Astrocyte of the cerebellum (primary cell): ENCODE results near the gene PSMB3.
A peak's percentile ranks its signal among the peaks of the same experiment; 100 is the strongest.

Experiments
- DNase-seq: peaks from one replicate; pipeline ENCODE4 v3.0.0-alpha.2; 2011; ENCODE audit warnings: low read depth
- H3K4me3 ChIP-seq: 2 replicates; pipeline ENCODE4 v1.5.1; 2011; ENCODE audit warnings: mild to moderate bottlenecking, low read depth, low read length, moderate library complexity
- CTCF ChIP-seq: IDR thresholded peaks from 2 replicates; pipeline ENCODE4 v1.5.1; 2012; ENCODE audit warnings: low read length, low read depth, moderate library complexity, mild to moderate bottlenecking; ENCODE audit errors: missing control alignments
- in situ Hi-C: cut with HindIII; loops from 2 replicates; pipeline ENCODE4 v1.10.0; 2017; ENCODE audit warnings: low sequenced_read_pairs

Gene PSMB3

GRCh38 chr17:38730526-38731379 is 21.8 kb upstream of the PSMB3 start:
- in situ Hi-C loops, result no loop called here
- DNase-seq, result no peak
- TF ChIP-seq CTCF, result no peak
- peak overlapping the region; percentile 48 for H3K4me3 ChIP-seq

- DNase-seq, result no peak
- in situ Hi-C loops, result no loop called here
- H3K4me3 ChIP-seq, result no peak overlapping the region
- no peak for TF ChIP-seq CTCF
Observed at GRCh38 chr17:38731526-38732294, 20.8 kb upstream of the PSMB3 start.

GRCh38 chr17:38732376-38733281 is 19.9 kb upstream of the PSMB3 start:
- TF ChIP-seq CTCF, result no peak
- in situ Hi-C loops, result no loop called here
- DNase-seq, result no peak
- H3K4me3 ChIP-seq, result no peak overlapping the region

GRCh38 chr17:38733282-38733981 is 19.1 kb upstream of the PSMB3 start:
- DNase-seq, result no peak
- no peak for TF ChIP-seq CTCF
- in situ Hi-C loops, result no loop called here
- H3K4me3 ChIP-seq, result no peak overlapping the region

- no peak for DNase-seq
- in situ Hi-C loops, result no loop called here
- no peak overlapping the region for H3K4me3 ChIP-seq
Observed at GRCh38 chr17:38733982-38734973, 18.3 kb upstream of the PSMB3 start.

More at GRCh38 chr17:38733982-38734973, 18.3 kb upstream of the PSMB3 start:
- TF ChIP-seq CTCF, result peak; percentile 41
